ENCODE results near the gene ADAMTS18.

DNA sequence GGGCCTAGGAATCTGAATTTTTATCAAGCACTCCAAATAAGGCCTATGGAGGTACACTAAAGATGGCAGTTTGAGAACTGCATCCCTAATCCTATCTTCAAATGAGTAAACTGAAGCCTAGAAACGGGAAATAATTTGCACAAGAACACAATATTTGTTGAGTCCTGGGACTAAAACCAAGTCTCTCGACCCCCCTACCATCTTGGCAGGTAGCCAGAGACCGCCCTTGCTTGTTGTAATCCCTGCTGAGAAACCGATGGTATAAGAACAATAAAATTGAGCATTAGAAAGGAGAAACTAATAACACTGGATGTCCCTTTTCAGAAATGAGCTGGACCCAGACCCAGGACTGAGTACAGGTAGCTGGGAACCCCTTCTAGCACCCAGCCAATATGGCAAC lies 24.4 kb downstream of the ADAMTS18 start:
- TF ChIP-seq CTCF (IDR thresholded peaks at IDR 0.05; ENCODE audit: insufficient read depth, low read length) = no peak
- no peak for TF ChIP-seq POLR2AphosphoS5 (IDR thresholded peaks at IDR 0.05; ENCODE audit: low read depth)
- TF ChIP-seq, protein P1, sequence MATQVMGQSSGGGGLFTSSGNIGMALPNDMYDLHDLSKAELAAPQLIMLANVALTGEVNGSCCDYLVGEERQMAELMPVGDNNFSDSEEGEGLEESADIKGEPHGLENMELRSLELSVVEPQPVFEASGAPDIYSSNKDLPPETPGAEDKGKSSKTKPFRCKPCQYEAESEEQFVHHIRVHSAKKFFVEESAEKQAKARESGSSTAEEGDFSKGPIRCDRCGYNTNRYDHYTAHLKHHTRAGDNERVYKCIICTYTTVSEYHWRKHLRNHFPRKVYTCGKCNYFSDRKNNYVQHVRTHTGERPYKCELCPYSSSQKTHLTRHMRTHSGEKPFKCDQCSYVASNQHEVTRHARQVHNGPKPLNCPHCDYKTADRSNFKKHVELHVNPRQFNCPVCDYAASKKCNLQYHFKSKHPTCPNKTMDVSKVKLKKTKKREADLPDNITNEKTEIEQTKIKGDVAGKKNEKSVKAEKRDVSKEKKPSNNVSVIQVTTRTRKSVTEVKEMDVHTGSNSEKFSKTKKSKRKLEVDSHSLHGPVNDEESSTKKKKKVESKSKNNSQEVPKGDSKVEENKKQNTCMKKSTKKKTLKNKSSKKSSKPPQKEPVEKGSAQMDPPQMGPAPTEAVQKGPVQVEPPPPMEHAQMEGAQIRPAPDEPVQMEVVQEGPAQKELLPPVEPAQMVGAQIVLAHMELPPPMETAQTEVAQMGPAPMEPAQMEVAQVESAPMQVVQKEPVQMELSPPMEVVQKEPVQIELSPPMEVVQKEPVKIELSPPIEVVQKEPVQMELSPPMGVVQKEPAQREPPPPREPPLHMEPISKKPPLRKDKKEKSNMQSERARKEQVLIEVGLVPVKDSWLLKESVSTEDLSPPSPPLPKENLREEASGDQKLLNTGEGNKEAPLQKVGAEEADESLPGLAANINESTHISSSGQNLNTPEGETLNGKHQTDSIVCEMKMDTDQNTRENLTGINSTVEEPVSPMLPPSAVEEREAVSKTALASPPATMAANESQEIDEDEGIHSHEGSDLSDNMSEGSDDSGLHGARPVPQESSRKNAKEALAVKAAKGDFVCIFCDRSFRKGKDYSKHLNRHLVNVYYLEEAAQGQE (IDR thresholded peaks at IDR 0.05; ENCODE audit: insufficient replicate concordance, low read depth) = no peak
